PC-9 (cell line): ENCODE measurements around the gene SORBS2. TPM values are rescaled to one million over a fixed set of nuclear protein-coding genes. Genes with fewer than 3 reads are reported as not detected.

Experiments used
- BruUV-seq: library from RNA; stranded (reverse); fragments of 400-500 nt; replicated peaks from 2 replicates; lab custom pipeline; 2021; lab: Mats Ljungman, UMichigan
- CTCF ChIA-PET: fragments of 300-600 bp; sonication (Branson Sonifier 250); formaldehyde crosslinking; loops from one replicate; lab custom pipeline; 2022; ENCODE audit warnings: antibody characterized with exemption; lab: Charles Lee
- POLR2A ChIA-PET: fragments of 300-600 bp; sonication (Branson Sonifier 250); formaldehyde crosslinking; loops from one replicate; lab custom pipeline; 2022; ENCODE audit warnings: antibody characterized with exemption; ENCODE audit not compliant: unreplicated experiment; lab: Charles Lee
- DNase-seq, 2 experiments: peaks; one replicate each; pipeline versions ENCODE4 v3.0.0 to v3.0.0-alpha.2; 2015 to 2022; ENCODE audit warnings: mixed read lengths in 1 of 2
- H2AFZ ChIP-seq: fragments of 200-600 bp; sonication (generic); 2 replicates; pipeline ENCODE4 v1.8.1; 2017; ENCODE audit warnings: antibody characterized with exemption
- H3F3A ChIP-seq: fragments of 200-600 bp; sonication (generic); 2 replicates; pipeline ENCODE4 v1.8.1; 2017; ENCODE audit warnings: antibody characterized with exemption, mild to moderate bottlenecking, low read depth; ENCODE audit not compliant: insufficient read depth
- H3K27ac ChIP-seq: fragments of 200-600 bp; sonication (generic); 2 replicates; pipeline ENCODE4 v1.6.1; 2016; ENCODE audit warnings: mixed run types
- H3K27me3 ChIP-seq: fragments of 200-600 bp; sonication (generic); 2 replicates; pipeline ENCODE4 v1.6.1; 2016; ENCODE audit warnings: low read depth, mixed run types; ENCODE audit not compliant: insufficient read depth
- H3K36me3 ChIP-seq: fragments of 200-600 bp; sonication (generic); 2 replicates; pipeline ENCODE4 v1.6.1; 2016; ENCODE audit warnings: low read depth, mixed run types
- H3K4me1 ChIP-seq: fragments of 200-600 bp; sonication (generic); replicated peaks from 2 replicates; pipeline ENCODE4 v1.6.1; 2016; ENCODE audit warnings: mixed run types; ENCODE audit not compliant: insufficient read depth
- H3K4me2 ChIP-seq: fragments of 200-600 bp; sonication (generic); 2 replicates; pipeline ENCODE4 v1.6.1; 2017; ENCODE audit warnings: mixed run types
- H3K4me3 ChIP-seq: fragments of 200-600 bp; sonication (generic); 2 replicates; pipeline ENCODE4 v1.6.1; 2016; ENCODE audit warnings: mixed run types
- H3K79me2 ChIP-seq: fragments of 200-600 bp; sonication (generic); 2 replicates; pipeline ENCODE4 v1.6.1; 2017; ENCODE audit warnings: low read depth, mixed run types
- H3K9me2 ChIP-seq: fragments of 200-600 bp; sonication (generic); 2 replicates; pipeline ENCODE4 v1.8.1; 2017; ENCODE audit warnings: mild to moderate bottlenecking; ENCODE audit not compliant: insufficient read depth
- H3K9me3 ChIP-seq: fragments of 200-600 bp; sonication (generic); 2 replicates; pipeline ENCODE4 v1.8.1; 2016; ENCODE audit warnings: low read depth; ENCODE audit not compliant: insufficient read depth
- H4K20me1 ChIP-seq: fragments of 200-600 bp; sonication (generic); 2 replicates; pipeline ENCODE4 v1.8.1; 2017; ENCODE audit not compliant: insufficient read depth
- EZH2 ChIP-seq: fragments of 200-600 bp; sonication (generic); IDR thresholded peaks from 2 replicates; pipeline ENCODE4 v1.8.0; 2017; ENCODE audit warnings: antibody characterized with exemption, low read depth
- intact Hi-C: fragments of 100-400 bp; cut with micrococcal nuclease; formaldehyde crosslinking; loops from one replicate; pipeline ENCODE4 v1.10.0; 2022; ENCODE audit not compliant: unreplicated experiment
- total RNA-seq: library from RNA; stranded (reverse); gene quantifications from 2 replicates; pipeline ENCODE4 v1.2.3, GENCODE V29; 2021
- TF ChIP-seq, protein P1 (sequence below): fragments of 200-600 bp; sonication (generic); conservative IDR thresholded peaks from 2 replicates; pipeline ENCODE4 v1.6.1; 2017; ENCODE audit warnings: mixed run types, antibody characterized with exemption, mild to moderate bottlenecking, moderate library complexity

SORBS2 gene
- total RNA-seq, 1 experiment from 2014 or later, result 16.4 TPM

DNA sequence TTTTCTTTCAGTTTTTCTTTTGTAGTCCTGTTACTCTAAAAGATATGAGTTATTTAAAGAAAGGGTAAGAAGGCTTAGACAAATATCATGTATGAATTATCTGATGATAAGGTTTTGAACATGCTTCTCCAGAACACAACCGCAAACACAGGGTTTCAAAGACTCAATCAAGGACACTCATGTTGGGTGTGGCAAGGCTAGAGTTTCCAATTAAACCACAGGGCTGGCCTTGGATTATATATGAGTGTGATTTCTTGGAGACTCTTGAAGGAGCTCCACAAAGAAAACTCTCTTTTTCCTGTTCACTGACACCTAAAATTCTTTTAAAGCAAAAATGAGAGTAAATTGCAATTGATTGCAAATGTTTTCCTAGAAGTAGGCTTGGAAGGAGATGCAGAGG lies 166.6 kb downstream of the SORBS2 start:
- no peaks in the 10 kb centered on the region for H3K79me2 ChIP-seq
- TF ChIP-seq, protein P1, sequence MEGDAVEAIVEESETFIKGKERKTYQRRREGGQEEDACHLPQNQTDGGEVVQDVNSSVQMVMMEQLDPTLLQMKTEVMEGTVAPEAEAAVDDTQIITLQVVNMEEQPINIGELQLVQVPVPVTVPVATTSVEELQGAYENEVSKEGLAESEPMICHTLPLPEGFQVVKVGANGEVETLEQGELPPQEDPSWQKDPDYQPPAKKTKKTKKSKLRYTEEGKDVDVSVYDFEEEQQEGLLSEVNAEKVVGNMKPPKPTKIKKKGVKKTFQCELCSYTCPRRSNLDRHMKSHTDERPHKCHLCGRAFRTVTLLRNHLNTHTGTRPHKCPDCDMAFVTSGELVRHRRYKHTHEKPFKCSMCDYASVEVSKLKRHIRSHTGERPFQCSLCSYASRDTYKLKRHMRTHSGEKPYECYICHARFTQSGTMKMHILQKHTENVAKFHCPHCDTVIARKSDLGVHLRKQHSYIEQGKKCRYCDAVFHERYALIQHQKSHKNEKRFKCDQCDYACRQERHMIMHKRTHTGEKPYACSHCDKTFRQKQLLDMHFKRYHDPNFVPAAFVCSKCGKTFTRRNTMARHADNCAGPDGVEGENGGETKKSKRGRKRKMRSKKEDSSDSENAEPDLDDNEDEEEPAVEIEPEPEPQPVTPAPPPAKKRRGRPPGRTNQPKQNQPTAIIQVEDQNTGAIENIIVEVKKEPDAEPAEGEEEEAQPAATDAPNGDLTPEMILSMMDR, result no peak
- no peak for TF ChIP-seq EZH2
- H3K27me3 ChIP-seq, result no peaks in the 10 kb centered on the region
- H3F3A ChIP-seq, result no peaks in the 10 kb centered on the region
- no peak overlapping the region for H2AFZ ChIP-seq
- H3K36me3 ChIP-seq, result no peaks in the 10 kb centered on the region
- no peak for DNase-seq
- no peaks in the 10 kb centered on the region for H3K9me2 ChIP-seq
- no peaks in the 10 kb centered on the region for H3K9me3 ChIP-seq
- intact Hi-C loops, result loop anchor here (10.0 kb wide), 2 partner anchors 189 to 489 kb away; no protein-coding TSS in a partner anchor
- H3K4me3 ChIP-seq, result no peak overlapping the region
- H3K4me1 ChIP-seq, result no peaks in the 10 kb centered on the region
- BruUV-seq, result no TSS peak
- H4K20me1 ChIP-seq, result no peaks in the 10 kb centered on the region
- POLR2A ChIA-PET, result no interaction called here
- CTCF ChIA-PET, result no interaction called here
- H3K27ac ChIP-seq, result no peak overlapping the region
- no peak overlapping the region for H3K4me2 ChIP-seq

GRCh38 chr4:185644408-185644807 lies 167.6 kb downstream of the SORBS2 start:
- Histone ChIP-seq H3K4me2 (no peak overlapping the region), H3K9me2 (no peaks in the 10 kb centered on the region), H3K9me3 (no peaks in the 10 kb centered on the region), H3K36me3 (no peaks in the 10 kb centered on the region), H3K4me1 (no peaks in the 10 kb centered on the region), H3K79me2 (no peaks in the 10 kb centered on the region), H3F3A (no peaks in the 10 kb centered on the region), H2AFZ (no peak overlapping the region), H4K20me1 (no peaks in the 10 kb centered on the region), H3K27ac (no peak overlapping the region), H3K4me3 (no peak overlapping the region), H3K27me3 (no peaks in the 10 kb centered on the region)
- ChIA-PET CTCF (no interaction called here), POLR2A (no interaction called here)
- intact Hi-C loops, result loop anchor here (10.0 kb wide), 2 partner anchors 190 to 490 kb away; no protein-coding TSS in a partner anchor
- DNase-seq, result no peak
- BruUV-seq, result no TSS peak
- no peak for TF ChIP-seq EZH2
- TF ChIP-seq, protein P1, result no peak

- Histone ChIP-seq H3K36me3 (no peaks in the 10 kb centered on the region), H3K79me2 (no peaks in the 10 kb centered on the region), H3K27me3 (no peaks in the 10 kb centered on the region), H3K27ac (no peak overlapping the region), H4K20me1 (no peaks in the 10 kb centered on the region), H3F3A (no peaks in the 10 kb centered on the region), H3K9me2 (no peaks in the 10 kb centered on the region), H3K4me3 (no peak overlapping the region), H3K9me3 (no peaks in the 10 kb centered on the region), H2AFZ (no peak overlapping the region), H3K4me2 (no peak overlapping the region), H3K4me1 (no peaks in the 10 kb centered on the region)
- POLR2A ChIA-PET, result interaction anchor here (0.6 kb wide), 1 partner anchor 132 kb away, joined by 5 read pairs; no protein-coding TSS in a partner anchor
- no TSS peak for BruUV-seq
- TF ChIP-seq EZH2, result no peak
- TF ChIP-seq, protein P1, result no peak
- CTCF ChIA-PET, result interaction anchor here (0.6 kb wide), 1 partner anchor 494 kb away, joined by 5 read pairs; no protein-coding TSS in a partner anchor
- intact Hi-C loops, result loop anchor here (10.0 kb wide), 2 partner anchors 192 to 492 kb away; no protein-coding TSS in a partner anchor
- no peak for DNase-seq
Measured at GRCh38 chr4:185642907-185643306, 169.1 kb downstream of the SORBS2 start.
